ENCODE measurements around the gene RPL13. TPM values are rescaled to one million over a fixed set of nuclear protein-coding genes. Genes with fewer than 3 reads are reported as not detected.

RPL13 gene
- total RNA-seq, 1 experiment from 2014 or later: 2,846 TPM

- intact Hi-C loops (cut with micrococcal nuclease; ENCODE audit: unreplicated experiment): no loop called here
- no peak for TF ChIP-seq CTCF (IDR thresholded peaks at IDR 0.05; ENCODE audit: insufficient read depth in 1 of 2, low read depth in 1 of 2, low read length in 1 of 2, severe bottlenecking in 1 of 2, unreplicated experiment in 1 of 2)
- H3K4me3 Mint-ChIP-seq (ENCODE audit: unreplicated experiment): no peak overlapping the region
- Histone ChIP-seq H3K4me3 (ENCODE audit: low read depth, low read length) (no peak overlapping the region), H3K27me3 (replicated peaks; ENCODE audit: control insufficient read depth, insufficient read depth, low read length) (no peaks in the 10 kb centered on the region), H3K4me1 (no peaks in the 10 kb centered on the region), H3K9me3 (no peaks in the 10 kb centered on the region), H3K36me3 (ENCODE audit: control insufficient read depth, insufficient read depth, low read length) (peaks cover 6% of the 10 kb centered on the region; the same call in 1 of the 2 replicates)
- BruUV-seq (replicated peaks): no TSS peak
- peaks cover 81% of the 10 kb centered on the region for H3K36me3 Mint-ChIP-seq (ENCODE audit: insufficient read depth, unreplicated experiment)
- H3K27ac Mint-ChIP-seq (ENCODE audit: unreplicated experiment): no peak overlapping the region
- no peak for DNase-seq
- no peaks in the 10 kb centered on the region for H3K9me3 Mint-ChIP-seq (ENCODE audit: unreplicated experiment)
- H3K4me1 Mint-ChIP-seq (ENCODE audit: low read depth, unreplicated experiment): no peaks in the 10 kb centered on the region
- no peaks in the 10 kb centered on the region for H3K27me3 Mint-ChIP-seq (ENCODE audit: insufficient read depth, unreplicated experiment)
- ChIA-PET CTCF (no interaction called here), POLR2A (no interaction called here)
These were observed 16.4 kb upstream of the RPL13 start for GRCh38 chr16:89544113-89544512.

DNA sequence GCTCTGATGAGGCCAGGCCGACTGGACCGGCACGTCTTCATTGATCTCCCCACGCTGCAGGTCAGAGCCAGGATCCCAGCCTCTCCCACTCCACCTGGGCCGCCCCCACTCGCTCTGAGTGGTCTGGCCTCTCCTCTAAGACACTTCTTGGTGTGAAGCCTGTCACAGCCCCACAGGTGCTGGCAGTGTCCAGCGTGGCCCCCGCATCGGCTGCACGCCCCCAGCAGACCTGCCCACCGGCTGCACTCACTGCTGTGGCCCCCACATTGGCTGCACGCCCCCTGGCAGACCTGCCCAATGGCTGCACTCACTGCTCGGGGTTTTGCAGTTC lies 15.8 kb upstream of the RPL13 start:
- Mint-ChIP-seq H3K27me3 (ENCODE audit: insufficient read depth, unreplicated experiment) (no peaks in the 10 kb centered on the region), H3K4me1 (ENCODE audit: low read depth, unreplicated experiment) (no peaks in the 10 kb centered on the region), H3K4me3 (ENCODE audit: unreplicated experiment) (no peak overlapping the region), H3K27ac (ENCODE audit: unreplicated experiment) (no peak overlapping the region), H3K9me3 (ENCODE audit: unreplicated experiment) (no peaks in the 10 kb centered on the region), H3K36me3 (ENCODE audit: insufficient read depth, unreplicated experiment) (peaks cover 83% of the 10 kb centered on the region)
- Histone ChIP-seq H3K9me3 (no peaks in the 10 kb centered on the region), H3K27me3 (replicated peaks; ENCODE audit: control insufficient read depth, insufficient read depth, low read length) (no peaks in the 10 kb centered on the region), H3K4me3 (ENCODE audit: low read depth, low read length) (no peak overlapping the region), H3K36me3 (ENCODE audit: control insufficient read depth, insufficient read depth, low read length) (peaks cover 6% of the 10 kb centered on the region; the same call in 1 of the 2 replicates), H3K4me1 (no peaks in the 10 kb centered on the region)
- DNase-seq: no peak
- intact Hi-C loops (cut with micrococcal nuclease; ENCODE audit: unreplicated experiment): no loop called here
- no TSS peak for BruUV-seq (replicated peaks)
- POLR2A ChIA-PET: no interaction called here
- no peak for TF ChIP-seq CTCF (IDR thresholded peaks at IDR 0.05; ENCODE audit: insufficient read depth in 1 of 2, low read depth in 1 of 2, low read length in 1 of 2, severe bottlenecking in 1 of 2, unreplicated experiment in 1 of 2)
- CTCF ChIA-PET: no interaction called here

- Histone ChIP-seq H3K9me3 (no peaks in the 10 kb centered on the region), H3K4me1 (no peaks in the 10 kb centered on the region), H3K4me3 (ENCODE audit: low read depth, low read length) (no peak overlapping the region), H3K36me3 (ENCODE audit: control insufficient read depth, insufficient read depth, low read length) (peaks cover 6% of the 10 kb centered on the region; the same call in 1 of the 2 replicates), H3K27me3 (replicated peaks; ENCODE audit: control insufficient read depth, insufficient read depth, low read length) (no peaks in the 10 kb centered on the region)
- Mint-ChIP-seq H3K4me3 (ENCODE audit: unreplicated experiment) (no peak overlapping the region), H3K9me3 (ENCODE audit: unreplicated experiment) (no peaks in the 10 kb centered on the region), H3K4me1 (ENCODE audit: low read depth, unreplicated experiment) (no peaks in the 10 kb centered on the region), H3K27ac (ENCODE audit: unreplicated experiment) (no peak overlapping the region), H3K36me3 (ENCODE audit: insufficient read depth, unreplicated experiment) (peaks cover 83% of the 10 kb centered on the region), H3K27me3 (ENCODE audit: insufficient read depth, unreplicated experiment) (no peaks in the 10 kb centered on the region)
- POLR2A ChIA-PET: interaction anchor here (0.5 kb wide), 1 partner anchor 427 kb away, joined by 7 read pairs; no protein-coding TSS in a partner anchor
- intact Hi-C loops (cut with micrococcal nuclease; ENCODE audit: unreplicated experiment): no loop called here
- no peak for TF ChIP-seq CTCF (IDR thresholded peaks at IDR 0.05; ENCODE audit: insufficient read depth in 1 of 2, low read depth in 1 of 2, low read length in 1 of 2, severe bottlenecking in 1 of 2, unreplicated experiment in 1 of 2)
- no TSS peak for BruUV-seq (replicated peaks)
- DNase-seq: no peak
- CTCF ChIA-PET: no interaction called here
These were observed 15.2 kb upstream of the RPL13 start for GRCh38 chr16:89545044-89545830.
